GM18498 (cell line): ENCODE measurements around the gene MYOF.
"Not testable (repeated sequence)": the region's sequence is repeated elsewhere in the genome, so short reads cannot be mapped to it uniquely, and the experiment has no call there.

Experiments used
- ATAC-seq: cut with Tn5 transposase; IDR thresholded peaks from one replicate; pipeline ENCODE4 v1.9.1; 2021; ENCODE audit warnings: mild to moderate bottlenecking, moderate library complexity; ENCODE audit not compliant: unreplicated experiment

Gene MYOF

GRCh38 chr10:93299606-93300287, 182.4 kb downstream of the MYOF start:
- ATAC-seq, result no peak

GRCh38 chr10:93299195-93299594, 182.9 kb downstream of the MYOF start:
- ATAC-seq, result no peak

- ATAC-seq, result no peak
Measured at GRCh38 chr10:93296151-93296550, 186.0 kb downstream of the MYOF start.

GRCh38 chr10:93293999-93294398, 188.1 kb downstream of the MYOF start:
- ATAC-seq, result no peak

GRCh38 chr10:93290661-93291354, 191.3 kb downstream of the MYOF start:
- no peak for ATAC-seq

GRCh38 chr10:93288679-93289634, 193.2 kb downstream of the MYOF start:
- no peak for ATAC-seq

- no peak for ATAC-seq
Measured at GRCh38 chr10:93287775-93288174, 194.4 kb downstream of the MYOF start.

GRCh38 chr10:93284246-93284645, 197.9 kb downstream of the MYOF start:
- not testable (repeated sequence) for ATAC-seq

- no peak for ATAC-seq
Measured at GRCh38 chr10:93281367-93281720, 200.8 kb downstream of the MYOF start.

- ATAC-seq, result no peak
Measured at GRCh38 chr10:93280699-93281366, 201.3 kb downstream of the MYOF start.

- ATAC-seq, result no peak
Measured at GRCh38 chr10:93280121-93280698, 201.9 kb downstream of the MYOF start.

GRCh38 chr10:93277360-93277759, 204.8 kb downstream of the MYOF start:
- no peak for ATAC-seq

- no peak for ATAC-seq
Measured at GRCh38 chr10:93274419-93274818, 207.7 kb downstream of the MYOF start.

- no peak for ATAC-seq
Measured at GRCh38 chr10:93272884-93273675, 209.1 kb downstream of the MYOF start.

- no peak for ATAC-seq
Measured at GRCh38 chr10:93271347-93271746, 210.8 kb downstream of the MYOF start.

- no peak for ATAC-seq
Measured at GRCh38 chr10:93269281-93269680, 212.9 kb downstream of the MYOF start.

- ATAC-seq, result no peak
Measured at GRCh38 chr10:93268021-93268420, 214.1 kb downstream of the MYOF start.

GRCh38 chr10:93267521-93267920, 214.6 kb downstream of the MYOF start:
- ATAC-seq, result peak; percentile 98

GRCh38 chr10:93266858-93267257, 215.3 kb downstream of the MYOF start:
- peak; percentile 25 for ATAC-seq
